CD14-positive monocyte (primary cell): ENCODE measurements around the gene GPC5. TPM values are rescaled to one million over a fixed set of nuclear protein-coding genes. Genes with fewer than 3 reads are reported as not detected.

Experiments used
- DNase-seq, 3 donors: peaks; one replicate each; pipeline ENCODE4 v3.0.0-alpha.2; 2011 to 2022
- H2AFZ ChIP-seq: 2 replicates; pipeline ENCODE4 v1.6.0; 2012; ENCODE audit warnings: mild to moderate bottlenecking, low read depth, low read length, inconsistent platforms; ENCODE audit not compliant: insufficient read depth, poor library complexity, severe bottlenecking
- H3K27ac ChIP-seq, 2 donors: 1 replicate in 1 of 2; 2 replicates in 1 of 2; pipeline ENCODE4 v1.5.1; 2012 to 2013; ENCODE audit warnings: low read length in 2 of 2, control low read depth in 1 of 2, inconsistent platforms in 1 of 2, low read depth in 1 of 2, mild to moderate bottlenecking in 1 of 2
- H3K27me3 ChIP-seq, 2 donors: one replicate each; pipeline versions ENCODE4 v1.6.0 to v1.6.1; 2011 to 2013; ENCODE audit warnings: low read length in 2 of 2; ENCODE audit not compliant: control insufficient read depth in 2 of 2, insufficient read depth in 2 of 2
- H3K36me3 ChIP-seq, 2 donors: replicated peaks in 1 of 2; 1 replicate in 1 of 2; 2 replicates in 1 of 2; pipeline versions ENCODE4 v1.5.1 to v1.6.1; 2012 to 2013; ENCODE audit warnings: low read length in 2 of 2, control low read depth in 1 of 2, inconsistent platforms in 1 of 2, mild to moderate bottlenecking in 1 of 2; ENCODE audit not compliant: insufficient read depth in 2 of 2, control insufficient read depth in 1 of 2
- H3K4me1 ChIP-seq, 2 donors: 1 replicate in 1 of 2; 2 replicates in 1 of 2; pipeline versions ENCODE4 v1.5.1 to v1.6.1; 2012 to 2013; ENCODE audit warnings: low read length in 2 of 2, control low read depth in 1 of 2, inconsistent platforms in 1 of 2, mild to moderate bottlenecking in 1 of 2, moderate library complexity in 1 of 2; ENCODE audit not compliant: insufficient read depth in 2 of 2, control insufficient read depth in 1 of 2
- H3K4me2 ChIP-seq: replicated peaks from 2 replicates; pipeline ENCODE3; 2012; ENCODE audit warnings: low read length, moderate library complexity, mild to moderate bottlenecking; ENCODE audit not compliant: poor library complexity, severe bottlenecking; ENCODE audit errors: extremely low read depth
- H3K4me3 ChIP-seq, 3 experiments: fragments of 200-600 bp in 1 of 3; sonication (generic) in 1 of 3; replicated peaks in 1 of 3; 1 replicate in 2 of 3; 2 replicates in 1 of 3; pipeline ENCODE4 v1.5.1; 2011 to 2013; ENCODE audit warnings: low read length in 3 of 3, mild to moderate bottlenecking in 3 of 3, control low read depth in 2 of 3, low read depth in 2 of 3, inconsistent platforms in 1 of 3, moderate library complexity in 1 of 3
- H3K79me2 ChIP-seq: 2 replicates; pipeline ENCODE4 v1.6.0; 2012; ENCODE audit warnings: mild to moderate bottlenecking, control low read depth, inconsistent platforms, low read length, moderate library complexity; ENCODE audit not compliant: insufficient read depth
- H3K9ac ChIP-seq: 2 replicates; pipeline ENCODE4 v1.6.0; 2017; ENCODE audit warnings: low read length, mild to moderate bottlenecking; ENCODE audit not compliant: insufficient read depth, poor library complexity, severe bottlenecking
- H3K9me3 ChIP-seq, 2 donors: replicated peaks in 1 of 2; 1 replicate in 1 of 2; 2 replicates in 1 of 2; pipeline versions ENCODE4 v1.5.1 to v1.6.1; 2012 to 2013; ENCODE audit warnings: low read length in 2 of 2, control low read depth in 1 of 2; ENCODE audit not compliant: control insufficient read depth in 1 of 2, insufficient read depth in 1 of 2
- H4K20me1 ChIP-seq: 2 replicates; pipeline ENCODE4 v1.6.0; 2012; ENCODE audit warnings: mild to moderate bottlenecking, low read length, control low read depth, moderate library complexity; ENCODE audit not compliant: insufficient read depth
- H3K27ac Mint-ChIP-seq, 7 donors: one replicate each; pipeline ENCODE4 v1.8.0; 2020; ENCODE audit warnings: mild to moderate bottlenecking in 7 of 7, mixed read lengths in 7 of 7, moderate library complexity in 6 of 7, inconsistent platforms in 2 of 7
- H3K27me3 Mint-ChIP-seq, 3 donors: one replicate each; pipeline ENCODE4 v1.8.0; 2021 to 2022; ENCODE audit warnings: low read depth in 3 of 3, mild to moderate bottlenecking in 3 of 3, mixed read lengths in 3 of 3, moderate library complexity in 3 of 3, inconsistent platforms in 1 of 3
- H3K36me3 Mint-ChIP-seq, 2 donors: one replicate each; pipeline ENCODE4 v1.8.0; 2020; ENCODE audit warnings: mixed read lengths in 2 of 2, inconsistent platforms in 1 of 2, mild to moderate bottlenecking in 1 of 2
- H3K4me1 Mint-ChIP-seq: one replicate; pipeline ENCODE4 v1.8.0; 2020; ENCODE audit warnings: mild to moderate bottlenecking, mixed read lengths
- H3K4me3 Mint-ChIP-seq, 2 donors: one replicate each; pipeline ENCODE4 v1.8.0; 2020; ENCODE audit warnings: mild to moderate bottlenecking in 2 of 2, mixed read lengths in 2 of 2, moderate library complexity in 1 of 2
- H3K9me3 Mint-ChIP-seq, 7 donors: one replicate each; pipeline ENCODE4 v1.8.0; 2020 to 2022; ENCODE audit warnings: mixed read lengths in 7 of 7, mild to moderate bottlenecking in 6 of 7, moderate library complexity in 6 of 7, inconsistent platforms in 2 of 7
- CTCF ChIP-seq: fragments of 200-600 bp; IDR thresholded peaks from one replicate; pipeline ENCODE4 v1.8.0; 2022; ENCODE audit warnings: antibody characterized with exemption, mild to moderate bottlenecking
- WGBS: methylation state at CpG from one replicate; pipeline ENCODE4 v1.1.5; 2013; ENCODE audit warnings: missing lambda C conversion rate; ENCODE audit not compliant: insufficient coverage; 5-methylcytosine and 5-hydroxymethylcytosine counted together
- intact Hi-C, 2 donors: fragments of 100-400 bp; cut with micrococcal nuclease; formaldehyde crosslinking; loops; one replicate each; pipeline versions ENCODE4 v1.15.0 to v1.15.1; 2023
- polyA plus RNA-seq, 3 donors: library from polyadenylated mRNA; depleted of rRNA in 1 of 3; unstranded in 2 of 3; stranded (reverse) in 1 of 3; fragments of 300-500 nt in 2 of 3; fragments of >200 nt in 1 of 3; fragmentation: Illumina TruSeq in 2 of 3; gene quantifications; 1 replicate in 2 of 3; 2 replicates in 1 of 3; pipeline ENCODE4 v1.2.3, GENCODE V29; 2012 to 2021

GPC5 gene
- polyA plus RNA-seq, 3 donors = not detected

DNA sequence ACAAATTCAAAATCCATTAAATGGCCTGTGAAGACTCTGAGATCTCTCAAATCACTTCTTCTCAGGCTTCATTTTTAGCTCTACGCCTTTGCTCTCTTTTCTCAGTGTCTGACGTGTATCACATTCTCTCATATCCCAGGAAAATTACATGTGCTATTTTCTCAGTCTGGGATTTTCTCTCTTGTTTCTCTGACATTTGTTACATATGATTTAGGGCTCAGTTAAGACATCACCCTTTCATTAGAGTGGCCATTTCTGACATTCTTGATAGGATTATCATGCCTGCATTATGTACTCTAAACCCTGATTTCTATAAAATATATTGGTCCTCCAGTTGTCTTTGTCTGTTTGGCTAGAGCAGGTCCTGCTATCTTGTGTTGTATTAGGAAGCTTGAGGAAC lies 136.6 kb downstream of the GPC5 start:
- no peak overlapping the region for H3K27ac ChIP-seq
- Mint-ChIP-seq H3K27ac (no peak overlapping the region), H3K36me3 (no peaks in the 10 kb centered on the region), H3K4me3 (no peak overlapping the region), H3K9me3 (peaks cover 0 to 8% (median 4%) of the 10 kb centered on the region in 7 donors), H3K27me3 (no peaks in the 10 kb centered on the region), H3K4me1 (no peaks in the 10 kb centered on the region)
- H3K4me2 ChIP-seq = no peak overlapping the region
- no peak overlapping the region for H3K9ac ChIP-seq
- DNase-seq = no peak
- H4K20me1 ChIP-seq = no peaks in the 10 kb centered on the region
- H3K4me1 ChIP-seq = no peaks in the 10 kb centered on the region
- WGBS = 100% methylated on average over 1 of the region's 2 CpGs
- H3K36me3 ChIP-seq = no peaks in the 10 kb centered on the region
- H3K79me2 ChIP-seq = no peaks in the 10 kb centered on the region
- H2AFZ ChIP-seq = no peak overlapping the region
- intact Hi-C loops = no loop called here
- no peaks in the 10 kb centered on the region for H3K9me3 ChIP-seq
- TF ChIP-seq CTCF = no peak
- no peaks in the 10 kb centered on the region for H3K27me3 ChIP-seq
- no peak overlapping the region for H3K4me3 ChIP-seq

DNA sequence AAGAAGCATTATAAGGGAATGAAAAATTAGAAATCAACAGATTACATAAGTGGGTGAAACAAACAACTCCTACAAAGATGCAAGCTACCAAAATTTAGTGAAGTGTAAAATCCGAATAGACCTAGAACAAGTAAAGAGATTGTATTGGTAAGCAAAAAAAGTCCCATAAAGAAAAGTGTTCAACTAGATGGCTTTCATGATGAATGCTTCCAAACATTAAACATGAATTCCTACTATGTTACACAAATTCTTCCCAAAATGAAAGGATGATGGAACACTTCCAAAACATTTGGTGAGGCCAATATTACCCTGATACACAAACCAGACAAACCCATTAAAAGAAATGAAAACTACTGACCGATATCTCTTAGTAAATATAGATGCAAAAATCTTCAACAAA lies 139.0 kb downstream of the GPC5 start:
- no peak for TF ChIP-seq CTCF
- H3K36me3 Mint-ChIP-seq = no peaks in the 10 kb centered on the region

More for the DNA sequence above, 139.0 kb downstream of the GPC5 start:
- Mint-ChIP-seq H3K27me3 (no peaks in the 10 kb centered on the region), H3K27ac (no peak overlapping the region), H3K4me3 (no peak overlapping the region), H3K4me1 (no peaks in the 10 kb centered on the region), H3K9me3 (peaks cover 0 to 5% (median 2%) of the 10 kb centered on the region in 7 donors)
- Histone ChIP-seq H3K36me3 (no peaks in the 10 kb centered on the region), H3K79me2 (no peaks in the 10 kb centered on the region), H3K4me3 (no peak overlapping the region), H3K27me3 (no peaks in the 10 kb centered on the region), H3K9ac (no peak overlapping the region), H2AFZ (no peak overlapping the region), H3K9me3 (no peaks in the 10 kb centered on the region), H3K27ac (no peak overlapping the region), H3K4me2 (no peak overlapping the region), H3K4me1 (no peaks in the 10 kb centered on the region), H4K20me1 (no peaks in the 10 kb centered on the region)
- DNase-seq = no peak
- intact Hi-C loops = no loop called here
- no CpG with 5 or more reads among the region's 2 CpGs for WGBS
